ENCODE data around the gene CD22.

- TF ChIP-seq CTCF (IDR thresholded peaks at IDR 0.05; ENCODE audit: low read depth, low read length), result no peak
- TF ChIP-seq MAX (IDR thresholded peaks at IDR 0.05; ENCODE audit: low read depth, low read length), result no peak
These were observed 23.8 kb upstream of the CD22 start for GRCh38 chr19:35305181-35305580.
